ENCODE results near the gene DPPA4. TPM values are rescaled to one million over a fixed set of nuclear protein-coding genes. Genes with fewer than 3 reads are reported as not detected.

The DPPA4 gene
- total and polyA plus RNA-seq, 4 donors, result 0.04 to 1.8 (median 0.43) TPM

- H3K9me3 ChIP-seq (ENCODE audit: control insufficient read depth in 4 of 4, insufficient read depth in 3 of 4, low read length in 3 of 4), result no peaks in the 10 kb centered on the region
- no peak overlapping the region for H3K27ac ChIP-seq (ENCODE audit: low read depth in 1 of 2, low read length in 1 of 2)
- H3K9ac ChIP-seq (ENCODE audit: insufficient read depth in 1 of 2, low read length in 2 of 2), result no peak overlapping the region
- no peak for DNase-seq
- WGBS, 2 donors, result 89 to 91% methylated on average over 5 of the region's 5 CpGs
- H3K4me3 ChIP-seq, result no peak overlapping the region
- ATAC-seq (ENCODE audit: insufficient read depth, low FRiP score), result no peak
- H3K4me1 ChIP-seq (ENCODE audit: control insufficient read depth in 5 of 5, insufficient read depth in 5 of 5, low read length in 5 of 5), result no peaks in the 10 kb centered on the region
- no peaks in the 10 kb centered on the region for H3K27me3 ChIP-seq (ENCODE audit: control insufficient read depth in 3 of 3, insufficient read depth in 3 of 3, low read length in 2 of 3)
- H3K36me3 ChIP-seq (ENCODE audit: control insufficient read depth in 4 of 4, insufficient read depth in 4 of 4, low read length in 4 of 4), result no peaks in the 10 kb centered on the region
- no peak for TF ChIP-seq CTCF (IDR thresholded peaks at IDR 0.05; ENCODE audit: control extremely low read depth, extremely low read depth)
Measured at GRCh38 chr3:109325109-109325508, 12.2 kb downstream of the DPPA4 start.

- H3K4me1 ChIP-seq (ENCODE audit: control insufficient read depth in 5 of 5, insufficient read depth in 5 of 5, low read length in 5 of 5), result no peaks in the 10 kb centered on the region
- WGBS, 2 donors, result 87 to 93% methylated on average over 21 of the region's 21 CpGs
- no peak within 1 kb of the TSS for H3K27ac ChIP-seq (ENCODE audit: low read depth in 1 of 2, low read length in 1 of 2)
- no peaks in the 10 kb centered on the region for H3K36me3 ChIP-seq (ENCODE audit: control insufficient read depth in 4 of 4, insufficient read depth in 4 of 4, low read length in 4 of 4)
- no peak within 1 kb of the TSS for H3K4me3 ChIP-seq
- no peak for DNase-seq
- H3K27me3 ChIP-seq (ENCODE audit: control insufficient read depth in 3 of 3, insufficient read depth in 3 of 3, low read length in 2 of 3), result no peaks in the 10 kb centered on the region
- no peak within 1 kb of the TSS for H3K9ac ChIP-seq (ENCODE audit: insufficient read depth in 1 of 2, low read length in 2 of 2)
- ATAC-seq (ENCODE audit: insufficient read depth, low FRiP score), result no peak
- no peak for TF ChIP-seq CTCF (IDR thresholded peaks at IDR 0.05; ENCODE audit: control extremely low read depth, extremely low read depth)
- H3K9me3 ChIP-seq (ENCODE audit: control insufficient read depth in 4 of 4, insufficient read depth in 3 of 4, low read length in 3 of 4), result no peaks in the 10 kb centered on the region
Measured at GRCh38 chr3:109316162-109316730, 21.1 kb downstream of the DPPA4 start, which contains the start of gene DPPA2. DPPA2 (minus strand) TSS chr3:109316517; CDS start chr3:109314542, 1,975 bp downstream.

GRCh38 chr3:109313061-109313460, 24.3 kb downstream of the DPPA4 start:
- 79 to 89% methylated on average over 1 of the region's 1 CpG for WGBS, 2 donors
- Histone ChIP-seq H3K4me1 (ENCODE audit: control insufficient read depth in 5 of 5, insufficient read depth in 5 of 5, low read length in 5 of 5) (no peaks in the 10 kb centered on the region), H3K27me3 (ENCODE audit: control insufficient read depth in 3 of 3, insufficient read depth in 3 of 3, low read length in 2 of 3) (no peaks in the 10 kb centered on the region), H3K9ac (ENCODE audit: insufficient read depth in 1 of 2, low read length in 2 of 2) (no peak overlapping the region), H3K4me3 (no peak overlapping the region), H3K9me3 (ENCODE audit: control insufficient read depth in 4 of 4, insufficient read depth in 3 of 4, low read length in 3 of 4) (no peaks in the 10 kb centered on the region), H3K36me3 (ENCODE audit: control insufficient read depth in 4 of 4, insufficient read depth in 4 of 4, low read length in 4 of 4) (no peaks in the 10 kb centered on the region), H3K27ac (ENCODE audit: low read depth in 1 of 2, low read length in 1 of 2) (no peak overlapping the region)
- DNase-seq (no peak), ATAC-seq (ENCODE audit: insufficient read depth, low FRiP score) (no peak)
- TF ChIP-seq CTCF (IDR thresholded peaks at IDR 0.05; ENCODE audit: control extremely low read depth, extremely low read depth), result no peak

- Histone ChIP-seq H3K9me3 (ENCODE audit: control insufficient read depth in 4 of 4, insufficient read depth in 3 of 4, low read length in 3 of 4) (no peaks in the 10 kb centered on the region), H3K27ac (ENCODE audit: low read depth in 1 of 2, low read length in 1 of 2) (no peak overlapping the region), H3K4me1 (ENCODE audit: control insufficient read depth in 5 of 5, insufficient read depth in 5 of 5, low read length in 5 of 5) (no peaks in the 10 kb centered on the region), H3K36me3 (ENCODE audit: control insufficient read depth in 4 of 4, insufficient read depth in 4 of 4, low read length in 4 of 4) (no peaks in the 10 kb centered on the region), H3K9ac (ENCODE audit: insufficient read depth in 1 of 2, low read length in 2 of 2) (no peak overlapping the region), H3K27me3 (ENCODE audit: control insufficient read depth in 3 of 3, insufficient read depth in 3 of 3, low read length in 2 of 3) (peaks cover 0 to 4% (median 0%) of the 10 kb centered on the region in 3 donors), H3K4me3 (no peak overlapping the region)
- TF ChIP-seq CTCF (IDR thresholded peaks at IDR 0.05; ENCODE audit: control extremely low read depth, extremely low read depth), result no peak
- ATAC-seq (ENCODE audit: insufficient read depth, low FRiP score) (no peak), DNase-seq (no peak)
- 75 to 83% methylated on average over 2 of the region's 2 CpGs for WGBS, 2 donors
Measured at GRCh38 chr3:109297496-109297895, 39.9 kb downstream of the DPPA4 start.

Measured in lung (tissue), 12 donors.